ENCODE measurements around the gene EYA3. TPM values are rescaled to one million over a fixed set of nuclear protein-coding genes. Genes with fewer than 3 reads are reported as not detected.

The EYA3 gene
- total and polyA plus RNA-seq, 10 of the 15 experiments (the other 5 are each of a cell fraction or from before 2014, with no cell fraction given), result 13.0 to 46.6 (median 23.4) TPM

DNA sequence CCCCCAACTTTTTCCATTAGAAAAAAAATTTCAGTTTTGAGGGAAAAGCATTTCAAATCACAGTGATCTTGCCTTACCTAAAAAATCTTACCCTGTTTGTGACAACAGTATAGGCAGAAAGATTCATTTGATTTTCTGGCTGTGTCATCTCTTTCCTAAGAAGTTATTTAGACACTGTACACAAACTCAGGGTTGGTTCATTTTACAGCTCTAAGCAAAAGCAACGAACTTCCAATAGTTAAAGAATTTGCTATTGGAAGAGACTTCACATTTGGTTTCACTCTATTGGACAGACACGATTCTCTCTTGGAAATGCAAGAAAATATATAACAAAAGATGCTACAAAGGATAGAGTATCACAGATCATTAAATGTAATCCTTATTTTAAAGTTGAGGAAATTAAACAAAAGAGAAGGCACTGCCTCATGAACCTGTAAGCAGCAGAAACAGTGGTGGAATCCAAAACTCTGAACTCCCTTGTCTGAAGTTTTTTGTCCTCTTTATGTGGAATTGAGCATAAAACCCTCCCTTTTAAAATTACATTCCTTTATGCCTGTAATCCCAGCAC, 20.8 kb downstream of the EYA3 start:
- intact Hi-C loops (cut with micrococcal nuclease; ENCODE audit: unreplicated experiment), result no loop called here
- H3K4me3 ChIP-seq, result no peak overlapping the region
- ATAC-seq (no peak), DNase-seq (ENCODE audit: low read depth, low spot score) (no peak), FAIRE-seq (no peak)
- WGBS (ENCODE audit: insufficient coverage, insufficient replicate concordance, low lambda C conversion rate, missing lambda C conversion rate), result 45% methylated on average over 2 of the region's 2 CpGs
- ChIA-PET SMC1A (ENCODE audit: uncharacterized antibody, unreplicated experiment) (interaction anchor here (0.8 to 2.4 kb wide), 12 partner anchors 8 to 140 kb away, joined by 3 to 14 read pairs (median 4); partner anchors contain the start of gene EYA3), CTCF (interaction anchor here (0.8 to 3.3 kb wide), 8 partner anchors 8 to 141 kb away, joined by 3 to 18 read pairs (median 6); partner anchors contain the start of gene EYA3), RAD21 (ENCODE audit: unreplicated experiment) (interaction anchor here (0.5 to 3.3 kb wide), 7 partner anchors 8 to 108 kb away, joined by 3 to 17 read pairs (median 4); partner anchors contain the start of gene EYA3), POLR2A (interaction anchor here (0.6 to 2.9 kb wide), 6 partner anchors 9 to 171 kb away, joined by 3 to 11 read pairs (median 6); no protein-coding TSS in a partner anchor)
- in situ Hi-C loops (cut with MboI), result no loop called here
- TF ChIP-seq CEBPB (IDR thresholded peaks at IDR 0.05; ENCODE audit: borderline replicate concordance in 1 of 2, low read depth in 2 of 2, low read length in 2 of 2) (no peak), PAX8 (IDR thresholded peaks at IDR 0.05) (no peak)
- no peaks in the 10 kb centered on the region for H4K20me1 ChIP-seq (ENCODE audit: control insufficient read depth, insufficient read depth)
- no peak overlapping the region for H3K27ac ChIP-seq (ENCODE audit: control insufficient read depth, insufficient read depth)
- peaks cover 0 to 2% of the 10 kb centered on the region in 2 experiments; a peak in 1 of 4 replicates for H3K36me3 ChIP-seq (ENCODE audit: control insufficient read depth in 2 of 2, insufficient read depth in 2 of 2, low read length in 1 of 2)
- no peak overlapping the region for H3K4me2 ChIP-seq (ENCODE audit: control insufficient read depth, insufficient read depth)
- H3K4me1 ChIP-seq (ENCODE audit: control insufficient read depth, insufficient read depth, low read length), result peaks cover 24% of the 10 kb centered on the region
- peaks cover 7% of the 10 kb centered on the region for H3K9me3 ChIP-seq (replicated peaks; ENCODE audit: control insufficient read depth, insufficient read depth, low read length)
- no peaks in the 10 kb centered on the region for H3K27me3 ChIP-seq (replicated peaks in 1 of 2; ENCODE audit: control insufficient read depth in 2 of 2, insufficient read depth in 2 of 2, low read length in 1 of 2)
- H2AFZ ChIP-seq (ENCODE audit: control insufficient read depth, low read depth, low read length), result no peak overlapping the region
- peaks cover 62% of the 10 kb centered on the region for H3K79me2 ChIP-seq (ENCODE audit: control insufficient read depth, insufficient read depth, low read length)
- BruUV-seq (replicated peaks), result no TSS peak
- no peak overlapping the region for H3K9ac ChIP-seq (ENCODE audit: control insufficient read depth, insufficient read depth, low read length)

DNA sequence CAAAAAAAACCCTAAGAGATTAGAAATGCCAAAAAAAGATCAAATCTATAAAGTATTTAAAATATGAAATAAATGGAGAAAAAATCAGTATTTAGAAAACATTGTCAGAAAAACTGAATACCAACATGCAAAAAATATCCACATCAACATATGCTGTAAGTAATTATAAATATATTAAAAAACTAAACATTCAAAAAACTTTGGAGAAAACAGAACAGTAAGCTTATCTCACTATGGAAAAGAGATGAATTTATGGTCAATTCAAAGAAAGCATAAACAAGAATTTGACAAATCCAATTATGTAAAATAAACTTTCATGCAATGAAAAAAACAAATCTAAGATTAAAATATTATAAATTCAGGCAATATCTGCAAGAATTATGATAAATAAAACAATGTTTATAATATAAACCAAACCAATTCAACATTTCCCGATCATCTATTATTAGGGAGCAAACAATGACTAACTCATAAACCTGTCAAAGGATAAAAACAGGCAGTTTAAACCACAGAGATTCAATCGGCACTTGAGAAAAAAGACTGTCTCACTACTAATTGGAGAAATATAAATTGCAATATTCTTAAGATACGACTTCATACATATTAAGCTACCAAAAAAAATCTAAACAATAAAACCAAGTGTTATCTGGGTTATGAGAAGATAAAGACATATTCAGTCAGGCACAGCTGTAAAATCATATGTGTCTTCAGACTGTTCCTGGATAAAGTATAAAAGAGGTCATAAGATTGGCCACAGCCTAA, 21.8 kb downstream of the EYA3 start:
- peaks cover 59% of the 10 kb centered on the region for H3K79me2 ChIP-seq (ENCODE audit: control insufficient read depth, insufficient read depth, low read length)
- BruUV-seq (replicated peaks), result no TSS peak

More for the DNA sequence above, 21.8 kb downstream of the EYA3 start:
- Histone ChIP-seq H3K4me1 (ENCODE audit: control insufficient read depth, insufficient read depth, low read length) (peaks cover 17% of the 10 kb centered on the region), H3K27ac (ENCODE audit: control insufficient read depth, insufficient read depth) (no peak overlapping the region), H3K4me2 (ENCODE audit: control insufficient read depth, insufficient read depth) (no peak overlapping the region), H3K27me3 (replicated peaks in 1 of 2; ENCODE audit: control insufficient read depth in 2 of 2, insufficient read depth in 2 of 2, low read length in 1 of 2) (no peaks in the 10 kb centered on the region), H3K9ac (ENCODE audit: control insufficient read depth, insufficient read depth, low read length) (no peak overlapping the region), H3K4me3 (no peak overlapping the region), H4K20me1 (ENCODE audit: control insufficient read depth, insufficient read depth) (no peaks in the 10 kb centered on the region), H3K9me3 (replicated peaks; ENCODE audit: control insufficient read depth, insufficient read depth, low read length) (peaks cover 9% of the 10 kb centered on the region), H2AFZ (ENCODE audit: control insufficient read depth, low read depth, low read length) (no peak overlapping the region), H3K36me3 (ENCODE audit: control insufficient read depth in 2 of 2, insufficient read depth in 2 of 2, low read length in 1 of 2) (peaks cover 0 to 2% of the 10 kb centered on the region in 2 experiments; a peak in 1 of 4 replicates)
- DNase-seq (ENCODE audit: low read depth, low spot score) (no peak), ATAC-seq (no peak), FAIRE-seq (no peak)
- POLR2A ChIA-PET, result interaction anchor here (0.6 to 2.9 kb wide), 8 partner anchors 8 to 462 kb away, joined by 3 to 11 read pairs (median 4); partner anchors contain the start of gene AHDC1
- in situ Hi-C loops (cut with MboI), result no loop called here
- 31% methylated on average over 3 of the region's 3 CpGs for WGBS (ENCODE audit: insufficient coverage, insufficient replicate concordance, low lambda C conversion rate, missing lambda C conversion rate)
- CTCF ChIA-PET, result interaction anchor here (0.8 to 3.3 kb wide), 8 partner anchors 9 to 142 kb away, joined by 3 to 18 read pairs (median 6); partner anchors contain the start of gene EYA3
- RAD21 ChIA-PET (ENCODE audit: unreplicated experiment), result interaction anchor here (0.9 to 3.3 kb wide), 8 partner anchors 9 to 142 kb away, joined by 3 to 17 read pairs (median 4); partner anchors contain the start of gene EYA3
- SMC1A ChIA-PET (ENCODE audit: uncharacterized antibody, unreplicated experiment), result interaction anchor here (0.8 to 2.4 kb wide), 11 partner anchors 8 to 141 kb away, joined by 3 to 14 read pairs (median 5); partner anchors contain the start of gene EYA3
- intact Hi-C loops (cut with micrococcal nuclease; ENCODE audit: unreplicated experiment), result no loop called here
- no peak for TF ChIP-seq RFX5 (IDR thresholded peaks at IDR 0.05; ENCODE audit: low read depth, low read length)
- TF ChIP-seq EGR1 (IDR thresholded peaks at IDR 0.05; ENCODE audit: borderline replicate concordance in 1 of 2, low read depth in 2 of 2, low read length in 2 of 2), result no peak
- TF ChIP-seq EED (IDR thresholded peaks at IDR 0.05; ENCODE audit: low read depth), result no peak
- TF ChIP-seq FOXK2 (IDR thresholded peaks at IDR 0.05), result no peak
- no peak for TF ChIP-seq STAT1 (conservative IDR thresholded peaks at IDR 0.05)
- TF ChIP-seq MTA3 (IDR thresholded peaks at IDR 0.05; ENCODE audit: borderline replicate concordance, low read length), result no peak
- no peak for TF ChIP-seq FOS (IDR thresholded peaks at IDR 0.05; ENCODE audit: borderline replicate concordance, extremely low read depth, insufficient read length)
- no peak for TF ChIP-seq NFXL1 (IDR thresholded peaks at IDR 0.05; ENCODE audit: borderline replicate concordance)
- no peak for TF ChIP-seq MXI1 (IDR thresholded peaks at IDR 0.05; ENCODE audit: low read depth, low read length)
- no peak for TF ChIP-seq NR2C1 (IDR thresholded peaks at IDR 0.05)
- TF ChIP-seq, protein P1, sequence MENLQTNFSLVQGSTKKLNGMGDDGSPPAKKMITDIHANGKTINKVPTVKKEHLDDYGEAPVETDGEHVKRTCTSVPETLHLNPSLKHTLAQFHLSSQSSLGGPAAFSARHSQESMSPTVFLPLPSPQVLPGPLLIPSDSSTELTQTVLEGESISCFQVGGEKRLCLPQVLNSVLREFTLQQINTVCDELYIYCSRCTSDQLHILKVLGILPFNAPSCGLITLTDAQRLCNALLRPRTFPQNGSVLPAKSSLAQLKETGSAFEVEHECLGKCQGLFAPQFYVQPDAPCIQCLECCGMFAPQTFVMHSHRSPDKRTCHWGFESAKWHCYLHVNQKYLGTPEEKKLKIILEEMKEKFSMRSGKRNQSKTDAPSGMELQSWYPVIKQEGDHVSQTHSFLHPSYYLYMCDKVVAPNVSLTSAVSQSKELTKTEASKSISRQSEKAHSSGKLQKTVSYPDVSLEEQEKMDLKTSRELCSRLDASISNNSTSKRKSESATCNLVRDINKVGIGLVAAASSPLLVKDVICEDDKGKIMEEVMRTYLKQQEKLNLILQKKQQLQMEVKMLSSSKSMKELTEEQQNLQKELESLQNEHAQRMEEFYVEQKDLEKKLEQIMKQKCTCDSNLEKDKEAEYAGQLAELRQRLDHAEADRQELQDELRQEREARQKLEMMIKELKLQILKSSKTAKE (IDR thresholded peaks at IDR 0.05; ENCODE audit: low read depth, poor library complexity, severe bottlenecking), result no peak
